Right ventricle myocardium inferior (tissue), 1 donor: ENCODE data around the gene PLEKHM1. TPM values are rescaled to one million over a fixed set of nuclear protein-coding genes. Genes with fewer than 3 reads are reported as not detected.

Source experiments
- ATAC-seq: fragments of 200-7000 bp; cut with Tn5 transposase; one replicate; pipeline ENCODE4 v1.9.1; 2020; ENCODE audit warnings: mild to moderate bottlenecking, moderate library complexity
- DNase-seq: peaks from one replicate; pipeline ENCODE4 v3.0.0; 2021; ENCODE audit errors: missing footprints
- intact Hi-C: fragments of 100-400 bp; cut with DNase I; formaldehyde crosslinking; loops from one replicate; pipeline ENCODE4 v1.11.0; 2022
- total RNA-seq: library from RNA; stranded (reverse); fragmentation: NEBNext Ultra II Directional; extraction: Animal tissue kit (Norgen Biotek cat#: 25700); gene quantifications from one replicate; pipeline ENCODE4 v1.2.1, GENCODE V29; 2021
- donor health status: DM: no; HTN: yes; CAD: no; lungs with severe emphysema.

Gene PLEKHM1
- total RNA-seq, 1 donor from 2014 or later = 26.9 TPM

- DNase-seq (peak; percentile 89), ATAC-seq (peak; percentile 43)
- intact Hi-C loops = no loop called here
Observed at GRCh38 chr17:45431531-45432404, 58.8 kb downstream of the PLEKHM1 start.

GRCh38 chr17:45430738-45431530 lies 59.6 kb downstream of the PLEKHM1 start:
- DNase-seq = peak; percentile 68
- ATAC-seq = no peak
- intact Hi-C loops = no loop called here

- intact Hi-C loops = no loop called here
- peak; percentile 60 for DNase-seq
- no peak for ATAC-seq
Observed at GRCh38 chr17:45430006-45430737, 60.3 kb downstream of the PLEKHM1 start.

- intact Hi-C loops = no loop called here
- ATAC-seq (no peak), DNase-seq (peak; percentile 40)
Observed at GRCh38 chr17:45429339-45430005, 61.0 kb downstream of the PLEKHM1 start.

GRCh38 chr17:45428931-45429338 lies 61.6 kb downstream of the PLEKHM1 start:
- intact Hi-C loops = no loop called here
- peak; percentile 61 for DNase-seq
- ATAC-seq = no peak

- ATAC-seq = peak; percentile 56
- peak; percentile 92 for DNase-seq
- intact Hi-C loops = no loop called here
Observed at GRCh38 chr17:45428050-45428617, 62.4 kb downstream of the PLEKHM1 start.

GRCh38 chr17:45427181-45427835 lies 63.2 kb downstream of the PLEKHM1 start:
- no peak for ATAC-seq
- intact Hi-C loops = no loop called here
- DNase-seq = peak; percentile 32

- DNase-seq = peak; percentile 60
- no peak for ATAC-seq
- intact Hi-C loops = no loop called here
Observed at GRCh38 chr17:45426561-45426960, 64.0 kb downstream of the PLEKHM1 start.

- ATAC-seq (no peak), DNase-seq (peak; percentile 44)
- intact Hi-C loops = loop anchor here (1.0 kb wide), 1 partner anchor 27 kb away; no protein-coding TSS in a partner anchor
Observed at GRCh38 chr17:45425984-45426413, 64.5 kb downstream of the PLEKHM1 start.

GRCh38 chr17:45425125-45425983 lies 65.2 kb downstream of the PLEKHM1 start:
- intact Hi-C loops = loop anchor here (1.0 kb wide), 1 partner anchor 26 kb away; no protein-coding TSS in a partner anchor
- DNase-seq (peak; percentile 77), ATAC-seq (peak; percentile 75)

- no peak for ATAC-seq
Observed at GRCh38 chr17:45424769-45425124, 65.8 kb downstream of the PLEKHM1 start.

GRCh38 chr17:45423975-45424335 lies 66.6 kb downstream of the PLEKHM1 start:
- ATAC-seq (no peak), DNase-seq (no peak)
- intact Hi-C loops = no loop called here

More at GRCh38 chr17:45424769-45425124, 65.8 kb downstream of the PLEKHM1 start:
- DNase-seq = no peak
- intact Hi-C loops = loop anchor here (1.0 kb wide), 1 partner anchor 25 kb away; no protein-coding TSS in a partner anchor

GRCh38 chr17:45423304-45423974 lies 67.1 kb downstream of the PLEKHM1 start:
- no peak for ATAC-seq
- intact Hi-C loops = no loop called here
- DNase-seq = no peak

- no peak for DNase-seq
Observed at GRCh38 chr17:45414990-45415881, 75.3 kb downstream of the PLEKHM1 start.

GRCh38 chr17:45413498-45413923 lies 77.0 kb downstream of the PLEKHM1 start:
- DNase-seq (peak; percentile 86), ATAC-seq (peak; percentile 43)
- intact Hi-C loops = no loop called here

More at GRCh38 chr17:45414990-45415881, 75.3 kb downstream of the PLEKHM1 start:
- ATAC-seq = no peak
- intact Hi-C loops = no loop called here
